T-helper 2 cell treated with Interferon-gamma antibody and Interleukin-4, amounts not matched to agents 5 μg/mL and 100 μg/mL, for 36 hours (primary cell): Measurements from ENCODE around the gene DGKE.

Experiments
- DNase-seq: peaks from one replicate; pipeline ENCODE4 v3.0.0; 2021; ENCODE audit warnings: low spot score
- H3K27ac Mint-ChIP-seq: one replicate; pipeline ENCODE4 v1.8.0; 2021; ENCODE audit warnings: mild to moderate bottlenecking, mixed read lengths
- H3K27me3 Mint-ChIP-seq: one replicate; pipeline ENCODE4 v1.8.0; 2021; ENCODE audit warnings: low read depth, mixed read lengths
- H3K36me3 Mint-ChIP-seq: one replicate; pipeline ENCODE4 v1.8.0; 2021; ENCODE audit warnings: low read depth, mixed read lengths
- H3K4me1 Mint-ChIP-seq: one replicate; pipeline ENCODE4 v1.8.0; 2021; ENCODE audit warnings: low read depth, mixed read lengths
- H3K4me3 Mint-ChIP-seq: one replicate; pipeline ENCODE4 v1.8.0; 2022; ENCODE audit warnings: mild to moderate bottlenecking, moderate library complexity, mixed read lengths
- H3K9me3 Mint-ChIP-seq: one replicate; pipeline ENCODE4 v1.8.0; 2021; ENCODE audit warnings: mixed read lengths

DGKE gene

DNA sequence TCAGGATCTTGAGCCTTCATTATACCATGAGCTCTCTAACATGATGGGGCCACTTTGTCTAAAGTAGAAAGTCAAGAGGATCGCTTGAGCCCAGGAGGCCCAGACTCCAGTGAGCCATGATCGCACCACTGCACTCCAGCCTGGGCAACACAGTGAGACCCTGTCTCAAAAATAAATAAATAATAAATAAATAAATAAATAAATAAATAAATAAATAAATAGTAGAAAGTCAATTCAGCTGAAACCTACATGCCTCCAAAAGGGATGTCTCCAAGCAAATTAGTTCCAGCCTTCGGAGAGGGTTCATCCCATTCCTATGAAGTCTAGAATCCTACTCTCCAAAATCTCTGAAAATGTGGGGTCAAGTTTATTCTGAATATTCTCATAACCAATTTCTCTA, 26.2 kb upstream of the DGKE start:
- Mint-ChIP-seq H3K4me3 (no peak overlapping the region), H3K4me1 (no peaks in the 10 kb centered on the region), H3K9me3 (no peaks in the 10 kb centered on the region), H3K36me3 (no peaks in the 10 kb centered on the region), H3K27ac (no peak overlapping the region), H3K27me3 (no peaks in the 10 kb centered on the region)
- no peak for DNase-seq

DNA sequence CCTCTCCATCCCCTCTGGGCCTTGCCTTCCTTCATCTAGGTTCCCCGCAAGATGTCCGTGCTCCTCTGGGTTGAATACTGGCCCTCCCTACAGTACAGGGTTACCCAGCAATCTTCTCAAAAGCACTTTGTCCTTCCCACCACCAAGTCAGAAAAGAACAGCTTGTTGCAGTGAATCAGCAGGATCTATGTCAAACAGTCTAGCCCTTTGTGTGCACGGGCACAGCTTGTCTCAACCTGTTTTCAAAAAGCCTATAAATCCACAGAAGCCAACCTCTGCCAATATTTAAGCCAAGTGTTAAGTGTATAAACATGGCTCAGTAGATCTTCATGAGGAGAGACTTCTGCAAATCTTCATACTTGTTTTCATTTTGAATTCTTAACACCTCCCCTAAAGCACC, 25.4 kb upstream of the DGKE start:
- Mint-ChIP-seq H3K9me3 (no peaks in the 10 kb centered on the region), H3K27me3 (peaks cover 4% of the 10 kb centered on the region), H3K27ac (no peak overlapping the region), H3K4me1 (no peaks in the 10 kb centered on the region), H3K36me3 (no peaks in the 10 kb centered on the region), H3K4me3 (no peak overlapping the region)
- no peak for DNase-seq

DNA sequence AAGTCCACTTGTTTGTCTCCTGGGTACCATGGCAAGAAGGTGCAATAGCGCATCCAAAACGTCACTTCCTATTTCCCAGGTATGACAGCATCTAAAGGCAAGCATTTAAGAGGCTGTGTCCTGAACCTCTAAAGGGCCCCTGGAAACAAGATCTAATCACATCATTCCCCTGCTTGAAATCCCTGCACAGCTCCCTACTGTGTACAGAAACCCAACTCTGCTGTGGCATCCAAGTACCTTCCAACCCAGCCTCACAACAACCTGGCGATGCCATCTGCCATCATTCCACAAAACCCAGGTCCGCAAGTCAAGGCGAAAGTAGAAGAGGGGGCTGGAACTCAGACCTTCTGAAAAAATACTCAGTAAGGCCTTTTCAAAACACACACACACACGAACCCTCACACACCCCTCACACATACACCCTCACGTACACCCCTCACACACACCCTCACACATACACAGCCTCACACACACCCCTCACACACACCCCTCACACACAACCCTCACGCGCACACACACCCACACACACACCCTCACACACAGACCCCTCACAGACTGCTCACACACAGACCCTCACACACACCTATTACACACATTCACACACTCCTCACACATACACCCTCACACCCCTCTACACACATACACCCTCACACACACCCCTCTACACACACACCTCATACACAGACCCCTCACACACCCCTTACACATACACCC, 24.7 kb upstream of the DGKE start:
- Mint-ChIP-seq H3K36me3 (no peaks in the 10 kb centered on the region), H3K9me3 (no peaks in the 10 kb centered on the region), H3K4me1 (no peaks in the 10 kb centered on the region), H3K4me3 (no peak overlapping the region), H3K27ac (no peak overlapping the region), H3K27me3 (peaks cover 4% of the 10 kb centered on the region)
- DNase-seq: no peak

DNA sequence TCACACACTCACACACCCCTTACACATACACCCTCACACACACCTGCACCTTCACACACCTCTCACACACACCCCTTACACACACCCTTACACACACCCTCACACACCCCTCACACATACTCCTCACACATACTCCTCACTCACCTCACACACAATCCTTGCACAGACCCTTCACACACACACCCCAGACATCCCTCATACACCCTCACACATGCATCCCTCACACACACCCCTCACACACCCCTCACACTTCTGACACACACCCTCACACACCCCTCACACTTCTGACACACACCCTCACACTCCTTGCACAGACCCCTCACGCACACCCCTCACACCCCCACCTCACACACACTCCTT, 24.2 kb upstream of the DGKE start:
- Mint-ChIP-seq H3K27me3 (peaks cover 4% of the 10 kb centered on the region), H3K9me3 (no peaks in the 10 kb centered on the region), H3K4me1 (no peaks in the 10 kb centered on the region), H3K27ac (no peak overlapping the region), H3K4me3 (no peak overlapping the region), H3K36me3 (no peaks in the 10 kb centered on the region)
- DNase-seq: no peak

DNA sequence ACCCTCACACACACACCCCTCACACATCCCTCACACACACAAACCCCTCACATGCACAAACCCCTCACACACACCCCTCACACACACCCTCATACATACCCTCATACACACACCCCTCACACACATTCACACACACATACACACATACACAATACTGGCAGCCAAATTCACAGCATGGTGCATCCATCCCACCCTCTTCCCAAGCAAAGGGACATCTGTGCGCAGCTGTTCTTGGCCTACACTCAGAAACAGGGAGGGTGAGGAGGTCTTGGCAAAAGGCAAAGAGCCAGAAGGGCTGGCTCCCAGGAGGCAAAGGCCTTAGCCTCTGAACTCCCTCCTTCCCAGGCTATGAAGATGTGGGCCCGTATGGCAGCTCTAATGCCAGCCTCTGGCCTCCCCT, 23.6 kb upstream of the DGKE start:
- Mint-ChIP-seq H3K27me3 (peaks cover 4% of the 10 kb centered on the region), H3K36me3 (no peaks in the 10 kb centered on the region), H3K27ac (no peak overlapping the region), H3K4me3 (no peak overlapping the region), H3K4me1 (no peaks in the 10 kb centered on the region), H3K9me3 (no peaks in the 10 kb centered on the region)
- no peak for DNase-seq

DNA sequence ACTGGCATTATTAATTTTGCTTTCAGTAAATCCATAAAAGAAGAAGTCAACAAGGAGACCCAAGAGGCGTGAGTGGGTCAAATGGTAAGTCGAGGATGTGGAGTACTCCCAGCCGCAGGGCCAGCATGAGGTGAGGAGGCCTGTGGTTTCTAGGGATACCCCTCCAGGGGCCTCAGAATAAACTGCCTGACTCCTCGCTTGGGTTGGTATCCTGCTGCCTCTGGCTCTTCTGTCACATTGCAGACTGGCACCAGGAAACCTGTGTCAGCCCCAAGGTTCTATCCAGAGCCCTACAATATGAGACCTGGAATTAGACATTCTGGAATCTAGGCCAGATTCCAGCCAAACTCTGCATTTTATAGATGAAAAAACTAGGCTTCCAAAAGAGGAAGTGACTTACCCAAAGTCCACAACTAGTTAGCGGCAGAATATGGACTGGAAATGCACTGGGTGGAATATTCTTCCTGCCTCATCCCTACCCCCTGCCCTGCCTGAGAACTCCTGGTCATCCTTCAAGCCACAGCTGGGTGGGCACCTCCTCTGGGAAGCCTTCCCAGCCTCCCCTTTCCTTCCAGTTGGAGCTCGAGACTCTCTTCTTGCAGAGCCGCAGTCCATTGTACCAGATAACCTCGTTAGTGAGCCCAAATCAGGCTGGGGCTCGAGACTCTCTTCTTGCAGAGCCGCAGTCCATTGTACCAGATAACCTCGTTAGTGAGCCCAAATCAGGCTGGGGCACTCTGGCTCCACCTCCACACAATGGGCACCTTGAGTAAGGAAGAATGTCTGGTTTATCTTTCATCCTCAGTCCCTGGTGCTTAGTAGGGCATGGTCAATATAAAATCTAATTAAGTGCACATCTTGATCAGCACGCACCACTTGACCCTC, 22.8 kb upstream of the DGKE start:
- Mint-ChIP-seq H3K27me3 (peaks cover 4% of the 10 kb centered on the region), H3K4me1 (no peaks in the 10 kb centered on the region), H3K4me3 (no peak overlapping the region), H3K27ac (no peak overlapping the region), H3K36me3 (no peaks in the 10 kb centered on the region), H3K9me3 (no peaks in the 10 kb centered on the region)
- DNase-seq: no peak

DNA sequence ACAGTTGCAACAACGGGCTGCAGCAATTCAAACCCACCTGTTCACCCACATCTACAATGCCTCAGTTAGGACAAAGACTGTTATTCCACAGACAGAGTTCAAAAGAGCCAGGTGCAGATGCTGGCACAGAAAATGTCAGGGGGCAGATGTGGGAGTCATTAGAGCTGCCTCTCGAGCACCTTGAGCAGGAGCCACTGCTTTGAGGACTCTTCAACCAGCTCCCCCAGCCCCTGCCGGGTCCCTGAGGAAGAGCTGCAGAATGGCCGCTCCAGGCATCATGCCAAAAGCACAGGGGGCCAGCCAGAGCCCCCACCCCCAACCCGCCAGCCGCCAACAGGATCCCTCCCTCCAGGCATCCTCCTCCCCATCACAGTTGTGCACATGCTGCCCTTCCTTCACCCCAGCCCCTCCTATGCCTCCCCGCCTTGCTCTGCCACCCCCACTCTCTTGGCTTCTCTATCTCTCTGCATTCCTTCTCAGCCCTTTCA, 21.0 kb upstream of the DGKE start:
- peaks cover 4% of the 10 kb centered on the region for H3K27me3 Mint-ChIP-seq
- no peak for DNase-seq
- H3K27ac Mint-ChIP-seq: no peak overlapping the region

DNA sequence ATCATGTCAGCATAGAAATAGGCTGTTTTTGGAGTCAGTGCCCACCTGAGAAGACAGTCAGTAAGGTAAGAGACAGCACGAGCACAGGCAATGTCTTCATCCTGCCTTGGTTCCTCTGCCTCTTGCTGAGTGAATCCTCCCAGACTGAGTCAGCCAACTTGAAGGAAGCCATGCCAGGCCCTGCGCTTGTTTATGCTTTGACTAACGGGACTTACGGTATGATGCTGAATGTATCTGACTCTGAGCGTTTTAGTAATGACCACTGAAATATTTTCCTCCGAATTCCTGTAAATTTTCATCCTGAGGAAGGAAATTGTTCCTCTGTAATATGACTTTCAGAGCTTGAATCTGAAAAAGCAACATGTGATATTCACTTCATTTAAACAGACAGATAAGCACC, 18.2 kb upstream of the DGKE start:
- Mint-ChIP-seq H3K27me3 (peaks cover 4% of the 10 kb centered on the region), H3K4me1 (peaks cover 8% of the 10 kb centered on the region), H3K4me3 (no peak overlapping the region), H3K9me3 (no peaks in the 10 kb centered on the region), H3K27ac (no peak overlapping the region), H3K36me3 (no peaks in the 10 kb centered on the region)
- no peak for DNase-seq

More for the DNA sequence above, 21.0 kb upstream of the DGKE start:
- no peak overlapping the region for H3K4me3 Mint-ChIP-seq
- no peaks in the 10 kb centered on the region for H3K4me1 Mint-ChIP-seq
- no peaks in the 10 kb centered on the region for H3K36me3 Mint-ChIP-seq
- no peaks in the 10 kb centered on the region for H3K9me3 Mint-ChIP-seq

DNA sequence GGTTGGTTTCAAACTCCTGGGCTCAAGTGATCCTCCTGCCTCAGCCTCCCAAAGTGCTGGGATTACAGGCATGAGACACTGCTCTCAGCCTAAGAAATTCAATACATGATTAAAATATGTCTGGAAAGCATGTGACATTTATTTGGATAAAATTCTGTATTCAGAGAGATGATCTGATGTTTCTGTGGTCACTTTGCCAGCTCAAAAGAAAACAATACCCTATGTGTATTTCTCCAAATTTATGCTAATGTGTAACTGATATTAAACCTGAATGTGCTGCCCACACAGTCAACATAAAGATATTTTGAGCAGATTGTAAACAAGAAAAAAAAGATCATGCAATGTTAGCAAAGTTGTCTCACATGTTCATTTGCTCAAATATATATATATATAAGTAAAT, 16.9 kb upstream of the DGKE start:
- Mint-ChIP-seq H3K9me3 (no peaks in the 10 kb centered on the region), H3K4me1 (peaks cover 8% of the 10 kb centered on the region), H3K4me3 (no peak overlapping the region), H3K27me3 (peaks cover 4% of the 10 kb centered on the region), H3K27ac (no peak overlapping the region), H3K36me3 (no peaks in the 10 kb centered on the region)
- no peak for DNase-seq

DNA sequence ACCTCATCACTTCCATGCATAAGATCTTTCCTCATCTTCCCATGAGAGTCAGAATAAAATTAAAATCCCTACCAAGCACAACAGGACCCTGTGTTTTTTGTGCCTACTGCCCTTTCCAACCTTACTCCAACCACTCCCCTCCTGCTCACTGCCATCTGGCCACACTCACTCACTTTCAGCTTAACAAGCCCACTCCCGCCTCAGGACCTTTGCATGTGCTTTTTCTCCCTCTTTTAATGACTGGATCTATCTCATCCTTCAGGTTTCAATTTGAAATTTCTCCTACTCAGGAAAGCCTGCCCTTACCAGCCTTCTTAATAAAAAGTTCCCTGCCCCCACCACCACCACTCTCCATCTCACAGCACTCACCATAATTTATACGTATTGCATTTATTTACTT, 14.9 kb upstream of the DGKE start:
- peaks cover 10% of the 10 kb centered on the region for H3K4me1 Mint-ChIP-seq
- no peaks in the 10 kb centered on the region for H3K9me3 Mint-ChIP-seq
- no peaks in the 10 kb centered on the region for H3K27me3 Mint-ChIP-seq
- H3K36me3 Mint-ChIP-seq: no peaks in the 10 kb centered on the region
- H3K4me3 Mint-ChIP-seq: no peak overlapping the region
- no peak for DNase-seq
- no peak overlapping the region for H3K27ac Mint-ChIP-seq

DNA sequence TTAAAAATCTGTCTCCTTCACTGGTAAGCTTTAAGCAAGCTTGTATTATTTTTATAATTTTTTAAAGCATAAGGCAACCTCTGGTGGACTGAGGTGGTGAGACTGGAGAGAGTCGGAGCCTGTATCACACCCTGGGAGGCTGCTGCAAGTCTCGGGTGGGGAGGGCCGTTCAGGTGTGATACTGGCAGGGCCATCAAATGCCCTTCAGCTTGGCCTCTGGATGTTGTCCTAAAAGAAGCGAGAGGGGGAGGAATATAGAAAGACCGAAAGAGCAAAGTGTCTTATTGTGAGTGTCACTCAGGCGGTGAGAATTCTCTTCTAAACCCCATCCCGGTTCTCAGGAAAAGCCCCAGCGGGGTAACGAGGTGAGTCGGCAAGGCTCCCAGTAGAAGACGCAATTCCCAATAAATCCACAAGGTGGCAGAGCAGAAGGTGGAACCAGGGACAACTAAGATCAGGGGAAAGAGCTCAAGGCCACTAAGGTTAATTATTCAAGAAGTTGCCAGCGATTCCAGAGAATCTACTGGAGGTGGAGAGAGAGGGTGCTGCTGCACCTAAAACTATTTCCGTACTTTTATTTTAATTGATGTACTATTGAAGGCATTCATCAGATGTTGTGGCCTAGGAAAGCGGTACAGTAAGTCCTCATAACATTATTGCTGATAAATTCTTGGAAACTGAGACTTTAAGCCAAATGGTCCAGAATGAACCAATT, 14.4 kb upstream of the DGKE start:
- H3K9me3 Mint-ChIP-seq: no peaks in the 10 kb centered on the region
- H3K27me3 Mint-ChIP-seq: no peaks in the 10 kb centered on the region
- peaks cover 10% of the 10 kb centered on the region for H3K4me1 Mint-ChIP-seq
- H3K36me3 Mint-ChIP-seq: no peaks in the 10 kb centered on the region
- H3K27ac Mint-ChIP-seq: no peak overlapping the region
- no peak overlapping the region for H3K4me3 Mint-ChIP-seq
- peak; percentile 66 for DNase-seq

DNA sequence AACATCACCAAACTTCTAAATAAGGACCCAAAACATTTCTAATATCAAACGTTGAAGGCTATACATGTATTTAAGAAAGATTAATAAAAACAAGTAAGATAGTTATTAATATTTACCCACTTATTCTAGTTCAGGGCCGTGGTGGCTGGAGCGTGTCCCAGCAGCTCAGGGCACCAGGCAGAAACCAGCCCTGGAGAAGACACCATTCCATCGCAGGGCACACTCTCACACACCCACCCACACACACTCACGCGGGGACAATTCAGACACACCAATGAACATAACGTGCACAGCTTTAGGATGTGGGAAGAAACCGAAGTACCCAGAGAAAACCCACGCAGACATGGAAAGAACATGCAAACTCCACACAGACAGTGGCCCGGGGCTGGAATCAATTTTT, 13.7 kb upstream of the DGKE start:
- H3K4me3 Mint-ChIP-seq: no peak overlapping the region
- H3K4me1 Mint-ChIP-seq: peaks cover 10% of the 10 kb centered on the region
- H3K27me3 Mint-ChIP-seq: no peaks in the 10 kb centered on the region
- no peak for DNase-seq
- no peak overlapping the region for H3K27ac Mint-ChIP-seq
- no peaks in the 10 kb centered on the region for H3K36me3 Mint-ChIP-seq
- H3K9me3 Mint-ChIP-seq: no peaks in the 10 kb centered on the region

DNA sequence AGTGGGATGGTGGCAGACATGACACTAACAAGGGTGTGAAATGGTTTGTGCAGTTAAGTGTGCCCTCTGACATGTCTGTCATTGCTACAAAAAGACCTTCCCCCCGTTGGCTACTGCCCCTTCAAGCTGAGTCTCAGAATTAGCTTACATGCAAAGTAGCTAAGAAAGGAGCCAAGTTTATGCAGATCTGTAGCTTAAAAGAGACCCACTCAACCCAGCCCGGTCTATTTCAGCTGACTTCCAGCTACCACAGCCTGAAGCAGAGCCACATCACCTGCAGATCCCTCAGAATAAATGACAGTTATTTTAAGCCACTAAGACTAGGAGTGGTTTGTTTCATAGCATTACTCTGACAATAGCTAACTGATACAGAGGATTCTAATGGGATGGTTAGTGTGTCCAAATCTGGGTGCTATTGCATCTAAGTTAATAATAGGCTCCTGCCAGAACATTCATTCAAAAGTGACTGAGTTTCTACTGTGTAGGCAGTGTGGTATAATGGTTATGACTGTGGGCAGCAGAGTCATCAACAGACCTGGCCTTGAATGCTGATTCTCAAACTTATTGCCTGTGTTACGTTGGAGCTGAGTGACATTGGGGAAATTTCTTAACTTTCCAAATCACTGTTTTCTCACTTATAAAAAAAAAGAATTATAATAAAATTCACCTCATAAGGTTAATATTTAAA, 12.0 kb upstream of the DGKE start:
- no peak for DNase-seq
- Mint-ChIP-seq H3K4me1 (peaks cover 10% of the 10 kb centered on the region), H3K36me3 (no peaks in the 10 kb centered on the region), H3K9me3 (no peaks in the 10 kb centered on the region), H3K27ac (no peak overlapping the region), H3K4me3 (no peak overlapping the region), H3K27me3 (no peaks in the 10 kb centered on the region)

DNA sequence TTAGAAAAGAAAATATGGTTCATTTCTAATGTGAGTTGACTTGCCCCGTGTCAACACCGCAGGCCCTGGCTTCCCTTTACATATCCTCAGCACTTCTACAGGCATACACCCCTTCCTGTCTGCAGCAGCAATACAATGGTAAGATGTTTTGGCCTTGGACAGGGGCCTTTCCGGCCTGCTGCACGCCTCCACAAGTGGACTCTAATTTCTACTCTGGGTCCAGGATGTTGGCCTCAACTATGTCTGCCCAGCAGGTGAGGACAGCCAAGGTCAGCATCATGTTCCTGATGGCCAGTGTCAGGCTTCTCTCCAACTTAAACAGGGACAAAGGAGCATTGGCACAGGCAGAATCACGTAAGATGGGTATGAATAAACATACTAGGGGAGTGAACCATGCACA, 11.2 kb upstream of the DGKE start:
- Mint-ChIP-seq H3K4me1 (peaks cover 10% of the 10 kb centered on the region), H3K4me3 (no peak overlapping the region), H3K27me3 (no peaks in the 10 kb centered on the region), H3K27ac (no peak overlapping the region), H3K36me3 (peaks cover 4% of the 10 kb centered on the region), H3K9me3 (no peaks in the 10 kb centered on the region)
- DNase-seq: no peak
